HG03520 (cell line): ENCODE measurements around the gene RAMAC.
"Not testable (repeated sequence)": the region's sequence is repeated elsewhere in the genome, so short reads cannot be mapped to it uniquely, and the experiment has no call there.

Source experiments
- ATAC-seq: cut with Tn5 transposase; IDR thresholded peaks from one replicate; pipeline ENCODE4 v1.9.1; 2021; ENCODE audit warnings: mild to moderate bottlenecking, moderate library complexity; ENCODE audit not compliant: unreplicated experiment

RAMAC gene

DNA sequence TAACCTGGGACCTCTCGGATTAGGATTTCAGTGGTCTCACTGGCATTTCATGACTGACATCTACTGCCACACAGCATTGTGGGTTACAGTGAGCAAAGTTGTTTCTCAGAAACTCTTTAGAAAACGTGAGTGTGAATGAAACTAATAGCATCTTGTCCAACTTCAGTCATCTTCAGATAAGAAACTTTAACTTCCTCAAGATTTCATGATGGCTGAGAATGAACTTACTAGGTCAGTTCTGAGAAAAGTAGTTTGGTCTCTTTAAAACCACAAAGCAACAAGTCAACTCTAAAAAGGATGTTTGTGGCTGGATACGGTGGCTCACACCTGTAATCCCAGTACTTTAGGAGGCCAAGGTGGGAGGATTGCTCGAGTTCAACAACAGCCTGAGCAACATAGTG is 19.3 kb upstream of the RAMAC start:
- peak; percentile 82 for ATAC-seq

DNA sequence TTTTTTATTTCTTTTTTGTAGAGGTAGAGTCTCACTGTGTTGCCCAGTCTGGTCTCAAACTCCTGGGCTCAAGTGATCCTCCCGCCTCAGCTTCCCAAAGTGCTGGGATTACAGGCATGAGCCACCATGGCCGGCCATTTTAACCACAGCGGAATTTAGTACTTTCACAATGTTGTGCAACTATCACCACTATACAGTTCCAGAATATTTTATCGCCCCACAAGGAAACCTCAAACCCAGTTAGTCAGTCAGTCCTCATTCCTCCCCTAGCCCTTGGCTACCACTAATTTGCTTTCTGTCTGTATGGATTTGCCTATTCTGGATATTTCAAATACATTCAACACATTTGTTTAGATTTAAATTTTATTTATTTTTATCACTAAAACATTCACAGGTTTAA is 17.9 kb upstream of the RAMAC start:
- ATAC-seq = no peak

DNA sequence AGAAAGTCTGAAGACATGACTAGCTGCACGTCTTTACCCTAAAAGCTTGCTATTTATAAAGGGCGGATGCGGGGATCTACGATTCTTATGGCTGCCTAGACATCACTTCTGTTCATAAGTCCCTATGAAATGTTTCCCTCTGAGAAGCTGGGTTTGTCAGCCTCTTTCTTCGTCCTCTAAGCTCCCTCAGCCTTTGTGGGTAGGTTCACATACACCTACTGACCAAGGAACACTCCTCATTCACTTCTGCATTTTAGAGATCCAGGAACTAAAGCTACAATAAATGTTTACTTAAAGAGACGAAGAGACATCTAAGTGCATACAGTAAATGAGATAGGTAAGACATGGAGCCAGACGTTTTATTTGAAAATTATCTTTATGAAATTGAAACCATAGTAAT is 16.7 kb upstream of the RAMAC start:
- no peak for ATAC-seq

DNA sequence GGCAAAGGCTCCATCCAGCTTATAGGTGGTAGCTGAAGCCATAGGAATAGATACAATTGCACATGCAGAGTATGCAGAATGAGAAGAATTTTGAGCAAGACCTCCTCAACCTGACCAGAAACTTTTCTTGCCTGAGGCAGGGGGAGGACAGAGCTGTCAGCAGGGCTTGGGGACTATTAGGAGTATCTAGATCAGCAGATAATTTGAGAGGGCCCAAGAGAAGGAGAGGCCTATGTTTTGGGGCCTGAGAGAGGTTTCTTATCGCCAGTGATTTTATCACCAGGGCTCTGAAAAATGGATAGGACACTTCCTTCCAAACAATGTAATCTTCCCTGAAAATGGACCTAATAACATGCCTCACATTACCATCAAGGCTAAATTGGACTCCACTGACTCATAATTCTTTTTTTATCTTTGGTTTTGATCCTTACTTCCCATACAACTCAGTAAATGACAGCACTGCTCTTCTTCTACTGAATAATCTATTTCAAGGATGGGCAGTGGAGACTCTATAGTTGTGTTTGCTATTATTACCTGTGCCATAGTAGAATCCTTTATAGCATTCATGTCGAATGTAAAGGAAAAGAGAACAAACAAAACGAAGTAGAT is 15.8 kb upstream of the RAMAC start:
- no peak for ATAC-seq

DNA sequence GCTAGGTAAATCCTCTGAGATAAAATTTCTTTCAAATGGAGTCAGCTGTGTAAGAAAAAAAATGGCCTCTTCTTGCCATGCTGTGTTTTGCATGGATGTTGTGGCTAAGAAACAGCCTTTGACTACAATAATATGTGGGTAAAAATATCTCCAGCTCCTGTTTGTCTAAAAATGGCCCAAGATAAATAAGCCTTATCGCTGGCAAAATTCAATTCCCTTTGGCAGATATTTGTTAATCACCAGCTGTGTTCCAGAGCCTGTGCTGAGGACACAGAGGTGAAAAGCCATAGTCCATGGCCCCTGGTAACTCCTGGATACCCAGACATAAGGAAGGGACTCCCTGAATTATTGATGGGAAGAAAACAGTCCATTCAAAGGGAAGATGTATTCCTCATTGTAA is 15.3 kb upstream of the RAMAC start:
- ATAC-seq = no peak

DNA sequence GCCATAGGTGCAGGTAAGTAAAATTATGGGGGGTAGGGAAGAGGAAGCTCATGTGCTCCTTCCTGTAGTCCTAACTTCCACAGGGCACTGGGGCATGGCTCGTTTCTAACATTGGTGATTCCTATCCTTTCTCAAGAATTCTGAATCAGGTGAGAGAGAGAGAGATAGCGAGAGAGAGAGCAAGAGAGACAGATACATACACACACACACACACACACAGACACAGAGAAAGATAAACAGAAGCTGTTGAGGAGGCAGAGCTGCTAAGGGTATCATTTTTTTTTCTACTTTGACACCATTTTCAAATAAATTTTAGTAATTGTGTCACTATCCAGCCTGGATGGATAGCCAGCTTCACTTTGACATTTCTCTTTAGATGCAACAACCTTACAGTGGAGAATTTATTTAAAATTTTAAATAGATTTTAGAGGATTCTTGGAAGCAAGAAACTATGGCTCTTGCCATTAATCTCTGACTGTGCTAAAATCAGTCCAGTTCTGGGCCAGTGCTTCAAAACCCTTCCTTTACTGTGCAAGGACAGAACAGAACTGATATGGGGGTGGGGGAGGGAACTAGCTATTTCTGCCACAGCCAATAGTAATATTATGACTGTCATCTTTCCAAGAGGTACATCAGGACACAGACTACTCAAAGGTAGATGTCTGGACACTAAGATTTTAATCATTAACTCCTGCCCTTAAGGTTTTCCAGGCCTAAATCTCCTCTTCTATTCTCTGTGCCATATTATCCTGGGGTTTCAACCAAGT is 14.6 kb upstream of the RAMAC start:
- ATAC-seq = no peak

DNA sequence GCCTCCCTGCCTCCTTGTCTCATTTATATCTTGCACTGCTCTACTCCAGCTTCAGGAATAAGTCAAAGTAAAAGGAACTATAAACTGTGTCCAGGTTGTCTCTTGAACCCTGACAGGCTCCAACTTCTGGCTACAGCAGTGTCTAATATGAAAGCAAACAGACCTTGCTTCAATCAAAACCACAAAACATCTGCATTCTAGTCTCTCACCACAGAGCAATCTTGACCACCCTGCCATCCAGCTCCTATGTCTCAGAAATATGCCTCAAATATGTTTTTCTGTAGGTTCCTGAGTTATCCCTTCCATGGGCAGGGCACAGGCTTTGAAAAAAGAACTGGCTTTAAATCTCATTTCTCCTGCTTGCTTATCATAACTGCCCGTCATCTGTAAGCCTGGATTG is 13.0 kb upstream of the RAMAC start:
- ATAC-seq = no peak

DNA sequence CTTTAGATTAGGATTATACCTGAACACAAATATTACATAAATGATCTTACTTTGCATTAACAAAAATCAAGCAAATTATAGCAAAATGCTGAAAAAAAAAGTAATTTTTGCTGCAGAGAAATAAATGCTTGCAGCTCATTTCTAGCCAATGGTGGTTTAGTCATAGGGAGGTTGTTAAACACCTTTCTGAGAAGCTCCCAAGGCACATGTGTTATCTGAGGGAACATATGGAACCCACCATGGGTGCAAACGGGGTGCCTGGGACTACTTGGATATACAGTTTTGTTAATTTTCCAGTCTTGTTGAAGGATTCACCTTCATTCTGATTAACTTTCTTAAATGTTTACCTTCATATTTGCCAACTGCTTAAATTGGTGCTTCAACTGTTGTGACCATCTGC is 8.9 kb upstream of the RAMAC start:
- ATAC-seq = no peak

DNA sequence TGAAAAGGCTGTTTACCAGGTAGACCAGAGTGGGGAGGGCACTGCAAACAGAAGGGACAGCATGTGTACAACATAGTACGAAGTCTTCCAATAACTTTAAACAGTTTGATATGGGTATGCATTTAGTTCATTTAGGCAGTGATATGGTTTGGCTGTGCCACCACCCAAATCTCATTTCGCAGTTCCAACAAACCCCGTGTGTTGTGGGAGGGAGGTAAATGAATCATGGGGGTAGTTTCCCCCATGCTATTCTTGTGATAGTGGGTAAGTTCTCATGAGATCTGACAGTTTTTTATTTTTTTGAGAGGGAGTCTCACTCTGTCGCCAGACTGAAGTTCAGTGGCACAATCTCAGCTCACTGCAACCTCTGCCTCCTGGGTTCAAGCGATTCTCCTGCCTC is 7.6 kb upstream of the RAMAC start:
- no peak for ATAC-seq

DNA sequence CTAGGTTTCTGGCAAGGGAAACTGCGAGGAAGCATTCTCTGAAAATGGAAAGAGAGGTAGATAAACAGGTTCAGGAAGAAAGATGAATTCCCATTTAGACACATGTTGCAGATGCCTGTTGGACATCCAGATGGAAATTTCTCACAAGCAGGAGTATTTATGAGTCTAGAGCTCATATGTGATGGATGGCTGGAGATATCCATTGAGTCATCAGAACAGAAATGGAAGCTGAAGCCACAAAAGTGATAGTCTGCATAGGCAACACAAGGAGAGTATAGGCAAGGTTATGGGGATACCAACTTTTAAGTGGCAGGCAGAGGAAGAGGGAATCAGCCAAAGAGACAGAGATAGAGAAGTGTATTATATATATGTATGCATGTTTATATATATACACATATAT is 6.3 kb upstream of the RAMAC start:
- ATAC-seq = no peak

DNA sequence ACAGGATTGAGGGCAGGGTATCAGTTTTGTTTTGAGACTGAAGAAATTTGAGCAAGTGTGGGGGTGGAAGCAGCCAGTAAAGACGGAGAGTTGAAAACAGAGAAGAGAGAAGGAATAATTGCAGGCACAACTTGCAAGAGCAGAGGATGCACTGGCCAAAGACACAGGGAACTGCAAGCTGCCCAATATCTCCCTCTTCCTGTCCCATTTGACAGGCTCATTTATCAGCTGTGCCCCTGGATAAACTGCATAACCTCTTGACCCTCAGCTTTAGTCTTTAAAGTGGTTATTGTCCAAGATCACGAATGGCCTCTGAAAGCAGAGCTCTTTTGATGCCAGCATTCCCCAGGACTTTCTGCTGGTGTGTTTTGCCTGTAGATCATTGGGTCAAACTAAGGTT is 5.0 kb upstream of the RAMAC start:
- no peak for ATAC-seq

DNA sequence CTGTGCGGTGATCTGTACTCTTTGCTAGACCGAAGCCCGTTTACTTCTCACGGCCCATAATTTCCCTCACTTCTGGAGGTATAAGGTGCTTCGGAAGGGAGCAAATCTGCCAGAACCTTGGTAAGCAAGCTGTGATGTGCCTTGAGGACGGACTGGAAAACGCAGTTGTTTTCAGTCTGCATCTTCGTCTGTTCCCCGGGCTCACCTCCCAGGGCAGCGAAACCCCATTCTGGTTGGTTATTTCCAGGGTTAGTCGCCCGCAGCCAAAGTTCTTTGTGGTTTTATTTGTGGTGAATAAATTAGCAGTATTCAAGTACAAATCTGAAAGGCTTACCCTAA is 401 bp downstream of the RAMAC start:
- peak; percentile 22 for ATAC-seq

DNA sequence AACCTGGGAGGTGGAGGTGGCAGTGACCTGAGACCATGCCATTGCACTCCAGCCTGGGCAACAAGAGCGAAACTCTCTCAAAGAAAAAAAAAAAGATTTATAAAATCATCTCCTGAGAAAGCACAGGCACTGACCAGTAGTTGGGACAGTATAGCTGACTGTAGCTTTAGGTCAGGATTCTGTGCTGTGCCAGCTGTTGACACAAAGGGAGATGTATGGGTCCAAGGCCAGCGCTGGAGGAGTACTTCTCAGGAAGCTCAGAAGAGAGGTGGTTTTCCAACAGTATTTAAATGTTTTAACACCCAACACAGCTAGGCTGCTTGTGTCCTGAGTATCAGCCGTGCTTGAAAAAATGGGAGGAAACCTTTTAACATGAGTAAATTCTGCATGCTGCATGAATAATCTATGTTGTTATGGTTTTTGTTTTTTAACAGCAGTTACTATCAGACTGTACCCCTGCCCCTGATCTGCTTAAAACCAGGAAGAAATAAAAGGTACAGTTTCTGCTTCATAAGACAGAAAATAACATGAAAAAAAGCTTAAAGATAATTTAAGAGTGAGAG is 6.5 kb downstream of the RAMAC start:
- no peak for ATAC-seq

DNA sequence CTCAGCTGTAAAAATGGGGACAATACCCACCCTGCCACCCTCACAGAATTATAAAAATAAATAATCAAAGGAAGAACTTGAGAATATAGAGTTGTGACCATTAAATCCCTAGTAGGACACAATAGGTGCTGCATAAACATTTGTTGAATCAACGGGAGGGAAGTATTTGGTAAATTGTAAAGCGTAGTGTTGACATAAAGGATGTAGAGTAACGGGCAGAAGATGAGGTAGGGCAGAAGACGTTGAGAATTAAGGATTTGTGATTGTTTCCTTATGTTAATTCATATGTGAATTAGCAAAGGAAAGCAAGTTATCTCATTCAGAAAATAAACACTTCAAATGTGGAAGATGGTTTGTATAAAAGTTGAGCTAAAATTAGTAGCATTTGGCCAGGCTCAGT is 7.1 kb downstream of the RAMAC start:
- ATAC-seq = no peak

DNA sequence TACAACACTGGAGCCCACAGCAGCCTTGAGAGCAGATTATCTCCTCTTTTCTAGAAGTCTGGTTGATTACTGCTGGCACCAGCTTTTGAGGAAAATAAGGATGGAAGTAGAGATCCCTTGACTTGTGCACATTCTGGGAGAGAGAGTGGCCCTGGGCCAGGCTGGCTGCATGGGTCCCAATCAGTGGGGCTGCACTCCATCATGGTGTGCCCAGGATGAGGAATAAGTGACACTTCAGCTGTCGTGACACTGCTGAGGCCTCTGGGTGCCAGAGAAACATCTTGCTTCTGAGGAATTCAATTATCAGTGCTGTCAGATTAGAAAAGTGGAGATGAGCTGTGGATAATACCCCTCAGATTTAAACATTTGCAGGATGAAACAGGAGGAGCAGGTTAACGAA is 9.1 kb downstream of the RAMAC start:
- ATAC-seq = no peak

DNA sequence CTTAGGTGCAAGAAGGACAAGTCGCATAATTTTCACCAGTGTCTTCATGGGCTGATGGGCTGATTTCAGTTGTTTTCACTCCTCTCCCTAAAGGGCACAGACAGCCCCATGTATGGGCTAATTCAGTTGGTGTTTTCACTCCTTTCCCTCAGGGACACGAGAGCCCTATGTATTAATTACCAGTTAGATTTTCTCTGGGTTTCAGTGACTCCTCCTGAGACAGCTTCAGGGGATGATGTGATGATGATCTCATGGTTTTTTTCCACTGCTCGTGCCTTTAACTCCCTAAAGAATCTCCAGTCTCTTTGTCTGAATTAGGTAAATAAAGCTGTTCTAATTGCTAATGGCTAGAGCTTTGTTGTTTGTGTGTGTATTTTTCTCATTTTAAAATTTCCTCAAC is 9.9 kb downstream of the RAMAC start:
- no peak for ATAC-seq

DNA sequence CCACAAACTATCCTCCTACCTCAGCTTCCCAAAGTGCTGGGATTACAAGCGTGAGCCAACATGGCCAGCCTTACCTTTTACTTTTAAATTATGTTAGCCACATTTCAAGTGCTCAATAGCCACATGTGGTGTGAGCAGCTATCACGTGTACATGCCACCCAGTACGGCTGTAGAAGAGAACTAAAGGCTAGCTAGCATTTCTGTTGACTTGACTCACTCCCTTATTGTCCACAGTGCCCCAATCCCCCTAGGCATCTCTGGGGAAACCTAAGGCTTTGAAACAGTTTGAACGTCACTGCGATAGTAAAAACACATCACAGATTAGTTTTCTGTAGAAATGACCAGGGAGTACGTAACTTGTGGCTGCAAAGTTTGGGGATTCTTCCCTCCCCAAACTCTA is 13.4 kb downstream of the RAMAC start:
- ATAC-seq = no peak

DNA sequence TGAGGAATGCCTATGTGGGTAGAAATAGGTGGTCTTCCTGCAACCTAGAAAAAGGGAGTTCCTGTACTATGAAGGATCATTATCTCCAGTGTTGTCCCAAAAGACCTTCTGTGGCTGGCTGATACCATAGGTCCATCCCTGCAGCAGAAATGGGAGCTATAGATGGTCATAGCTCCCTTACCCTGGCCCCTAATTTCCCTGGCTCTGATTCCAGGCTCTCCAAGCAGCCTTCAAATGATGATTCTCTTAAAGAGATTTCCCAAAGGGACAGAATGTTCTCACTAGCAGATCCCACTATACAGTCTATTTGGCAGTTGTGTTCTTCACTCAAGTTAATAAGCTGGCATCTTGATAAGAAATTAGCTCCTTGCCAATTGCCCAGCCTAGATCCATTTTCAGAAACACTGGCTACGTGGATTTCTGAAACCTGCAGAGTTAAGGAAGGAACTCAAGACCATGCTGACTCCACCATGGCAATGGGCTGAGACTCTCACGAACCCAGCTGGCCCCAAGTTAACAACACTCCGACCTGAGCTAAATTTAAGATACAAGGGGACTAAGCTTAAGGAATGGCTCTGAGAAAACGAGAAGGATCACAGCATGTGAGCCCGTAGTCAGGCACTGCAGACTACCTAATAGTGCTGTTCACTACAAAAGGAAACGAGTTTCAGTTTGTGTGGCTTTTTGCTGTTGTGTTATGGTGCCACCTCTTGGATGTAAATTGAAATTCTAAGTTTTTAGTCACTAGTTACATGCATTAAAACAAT is 14.1 kb downstream of the RAMAC start:
- ATAC-seq = peak; percentile 77

DNA sequence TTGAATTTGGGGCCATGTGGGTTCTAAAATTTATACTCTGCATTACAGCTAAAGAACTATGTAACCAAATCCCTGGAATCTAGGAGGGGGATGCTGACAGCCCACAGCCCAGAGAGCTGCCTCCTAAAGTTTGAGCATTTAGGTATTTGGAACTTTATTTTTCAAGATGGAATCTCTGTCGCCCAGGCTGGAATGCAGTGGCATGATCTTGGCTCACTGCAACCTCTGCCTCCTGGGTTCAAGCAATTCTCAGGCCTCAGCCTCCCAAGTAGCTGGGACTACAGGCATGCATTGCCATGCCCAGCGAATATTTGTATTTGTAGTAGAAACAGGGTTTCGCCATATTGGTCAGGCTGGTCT is 14.6 kb downstream of the RAMAC start:
- ATAC-seq = not testable (repeated sequence)

DNA sequence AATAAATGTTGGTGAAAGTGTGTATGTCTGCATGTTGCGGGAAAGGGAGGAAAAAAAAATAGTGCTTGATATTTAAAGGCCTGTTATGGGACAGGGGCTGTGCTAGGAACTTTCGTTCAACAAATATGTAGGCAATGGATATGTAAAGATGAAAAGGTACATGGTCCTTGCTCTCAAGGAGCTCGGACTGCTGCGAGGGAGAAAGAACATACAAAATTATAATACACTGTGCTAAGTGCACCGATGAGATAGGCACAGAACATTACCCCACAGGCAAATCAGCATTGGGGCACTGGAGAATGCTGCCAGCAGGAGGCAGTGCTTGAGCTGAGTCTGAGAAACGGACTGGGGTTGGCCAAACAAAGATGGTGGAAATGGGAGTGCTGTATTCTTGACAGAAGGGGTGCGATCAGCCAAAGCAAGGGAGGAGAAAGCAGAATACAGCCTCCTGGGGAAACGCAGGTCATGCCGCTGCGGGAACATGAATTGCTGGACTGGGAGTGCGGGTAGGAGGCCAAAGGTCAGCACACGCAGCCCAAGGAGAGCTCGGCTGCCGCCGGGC is 24.8 kb downstream of the RAMAC start:
- peak; percentile 46 for ATAC-seq

DNA sequence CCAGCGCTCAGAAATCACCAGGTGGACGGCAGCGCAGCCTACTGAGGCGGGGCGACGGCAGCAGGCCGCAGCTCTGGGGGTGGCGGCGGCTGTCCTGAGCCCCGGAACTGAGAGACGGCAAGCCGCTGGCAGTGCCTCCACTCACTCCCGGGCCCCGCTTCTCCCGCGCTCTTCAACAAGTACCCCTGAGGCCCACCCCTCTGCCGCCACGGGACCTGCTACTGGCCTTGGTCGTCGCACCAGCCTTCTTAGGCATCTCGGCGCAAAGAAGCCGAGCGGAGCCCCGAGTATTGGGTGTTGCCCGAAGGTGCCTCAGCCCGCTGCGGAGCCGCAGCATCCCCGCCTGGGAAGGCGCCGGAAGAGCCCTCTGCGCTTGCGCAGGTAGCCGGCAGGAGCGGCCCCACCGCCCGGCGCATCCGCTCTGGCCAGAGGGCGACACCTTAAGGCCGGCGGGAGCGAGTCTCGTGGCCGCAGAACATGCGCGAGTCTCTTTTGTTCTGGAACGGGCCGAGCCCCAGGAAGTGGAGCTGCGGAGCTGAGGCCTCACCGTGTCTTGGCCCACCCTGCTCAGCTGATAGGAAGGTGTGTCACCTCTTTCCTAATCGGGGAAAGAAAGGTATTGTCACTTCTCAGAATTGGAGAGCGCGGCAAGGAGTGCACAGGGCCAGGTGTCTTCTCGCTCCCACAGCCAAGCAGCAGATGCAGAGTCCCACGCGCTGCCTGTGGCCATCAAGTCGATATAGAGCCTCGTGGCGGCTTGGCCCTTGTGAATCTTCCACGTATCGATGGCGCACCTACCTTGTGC is 25.5 kb downstream of the RAMAC start, which contains the start of gene C15orf40:
TSS of gene C15orf40 (minus strand) at position 369 of the 805 bp plus-strand sequence. CDS start at position 337, 32 bp downstream.
- peak; percentile 84 for ATAC-seq
